Neural cell (in vitro differentiated cells): Measurements from ENCODE around the gene PDLIM1. TPM values are rescaled to one million over a fixed set of nuclear protein-coding genes. Genes with fewer than 3 reads are reported as not detected.

ENCODE experiments used
- H2AFZ ChIP-seq: fragments of 200-600, 300-800 bp; sonication (generic), shearing (Covaris generic); 2 replicates; pipeline ENCODE4 v1.6.0; 2014; ENCODE audit warnings: low read depth, mild to moderate bottlenecking, antibody characterized with exemption, low read length, moderate library complexity
- H3F3A ChIP-seq: fragments of 200-600 bp; shearing (Covaris generic); 2 replicates; pipeline ENCODE4 v1.6.1; 2016; ENCODE audit warnings: mild to moderate bottlenecking, moderate library complexity, mixed read lengths, antibody characterized with exemption, low read length; ENCODE audit not compliant: insufficient read depth, poor library complexity, severe bottlenecking
- H3K27ac ChIP-seq: fragments of 200-600, 300-800 bp; sonication (generic), shearing (Covaris generic); 2 replicates; pipeline ENCODE4 v1.5.1; 2014; ENCODE audit warnings: mild to moderate bottlenecking, low read length, moderate library complexity
- H3K27me3 ChIP-seq: fragments of 300-800, 200-600 bp; sonication (generic), shearing (Covaris generic); 2 replicates; pipeline ENCODE4 v1.6.0; 2014; ENCODE audit warnings: mild to moderate bottlenecking, low read depth, low read length, moderate library complexity; ENCODE audit not compliant: insufficient read depth
- H3K36me3 ChIP-seq: fragments of 300-800, 200-600 bp; sonication (generic), shearing (Covaris generic); 2 replicates; pipeline ENCODE4 v1.5.1; 2014; ENCODE audit warnings: mild to moderate bottlenecking, antibody characterized with exemption, low read length, moderate library complexity; ENCODE audit not compliant: insufficient read depth
- H3K4me2 ChIP-seq: fragments of 300-800, 200-600 bp; sonication (generic), shearing (Covaris generic); 2 replicates; pipeline ENCODE4 v1.6.0; 2014; ENCODE audit warnings: mild to moderate bottlenecking, low read length
- H3K4me3 ChIP-seq: fragments of 300-800, 200-600 bp; sonication (generic), shearing (Covaris generic); 2 replicates; pipeline ENCODE4 v1.5.1; 2014; ENCODE audit warnings: mild to moderate bottlenecking, low read length, moderate library complexity
- H3K79me2 ChIP-seq: fragments of 200-600 bp; shearing (Covaris generic); replicated peaks from 2 replicates; pipeline ENCODE4 v1.6.0; 2014; ENCODE audit warnings: mild to moderate bottlenecking, low read length, moderate library complexity; ENCODE audit not compliant: insufficient read depth
- H3K9ac ChIP-seq: fragments of 300-800, 200-600 bp; sonication (generic), shearing (Covaris generic); 2 replicates; pipeline ENCODE4 v1.6.1; 2016; ENCODE audit warnings: mild to moderate bottlenecking, low read length, mixed read lengths
- H3K9me2 ChIP-seq: fragments of 200-600 bp; shearing (Covaris generic); 2 replicates; pipeline ENCODE4 v1.6.1; 2016; ENCODE audit warnings: mild to moderate bottlenecking, low read length, mixed read lengths; ENCODE audit not compliant: insufficient read depth
- H3K9me3 ChIP-seq: fragments of 200-600, 300-800 bp; sonication (generic), shearing (Covaris generic); 2 replicates; pipeline ENCODE4 v1.6.1; 2016; ENCODE audit warnings: mild to moderate bottlenecking, mixed run types, low read length, moderate library complexity, mixed read lengths
- H4K20me1 ChIP-seq: fragments of 200-600 bp; shearing (Covaris generic); 2 replicates; pipeline ENCODE4 v1.6.1; 2016; ENCODE audit warnings: mild to moderate bottlenecking, mixed run types; ENCODE audit not compliant: insufficient read depth
- EP300 ChIP-seq: fragments of 450-650 bp; conservative IDR thresholded peaks from 2 replicates; pipeline ENCODE4 v1.6.1; 2014; ENCODE audit warnings: antibody characterized with exemption, mild to moderate bottlenecking, moderate library complexity; ENCODE audit not compliant: poor library complexity, severe bottlenecking
- EZH2 ChIP-seq: fragments of 200-600, 300-800 bp; shearing (Covaris generic), sonication (generic); IDR thresholded peaks from 2 replicates; pipeline ENCODE4 v1.6.1; 2014; ENCODE audit warnings: antibody characterized with exemption, low read length, borderline replicate concordance, mild to moderate bottlenecking; ENCODE audit not compliant: insufficient read depth, poor library complexity, severe bottlenecking
- MXI1 ChIP-seq: fragments of 450-650 bp; conservative IDR thresholded peaks from 2 replicates; pipeline ENCODE4 v1.6.1; 2014; ENCODE audit warnings: antibody characterized with exemption, mild to moderate bottlenecking; ENCODE audit not compliant: poor library complexity, severe bottlenecking
- POLR2AphosphoS5 ChIP-seq: IDR thresholded peaks from 2 replicates; pipeline ENCODE4 v1.6.1; 2012
- RAD21 ChIP-seq: fragments of 450-650 bp; conservative IDR thresholded peaks from 2 replicates; pipeline ENCODE4 v1.6.1; 2014; ENCODE audit warnings: antibody characterized with exemption, mild to moderate bottlenecking, moderate library complexity
- REST ChIP-seq: IDR thresholded peaks from 2 replicates; pipeline ENCODE4 v1.6.1; 2012; ENCODE audit warnings: borderline replicate concordance
- SMC3 ChIP-seq: fragments of 450-650 bp; conservative IDR thresholded peaks from 2 replicates; pipeline ENCODE4 v1.6.1; 2014; ENCODE audit warnings: antibody characterized with exemption, mild to moderate bottlenecking, moderate library complexity; ENCODE audit not compliant: poor library complexity
- TAF1 ChIP-seq: IDR thresholded peaks from 2 replicates; pipeline ENCODE4 v1.6.1; 2012; ENCODE audit warnings: low read depth
- polyA plus RNA-seq: library from polyadenylated mRNA; depleted of rRNA; stranded (reverse); fragments of >200 nt; gene quantifications from 2 replicates; pipeline ENCODE4 v1.2.3, GENCODE V29; 2014
- TF ChIP-seq, protein P1 (sequence below): fragments of 450-650 bp; IDR thresholded peaks from 2 replicates; pipeline ENCODE4 v1.5.1; 2014; ENCODE audit warnings: antibody characterized with exemption, mild to moderate bottlenecking, moderate library complexity; ENCODE audit not compliant: poor library complexity, severe bottlenecking

PDLIM1 gene
- polyA plus RNA-seq, 1 donor from 2014 or later = 1.0 TPM

DNA sequence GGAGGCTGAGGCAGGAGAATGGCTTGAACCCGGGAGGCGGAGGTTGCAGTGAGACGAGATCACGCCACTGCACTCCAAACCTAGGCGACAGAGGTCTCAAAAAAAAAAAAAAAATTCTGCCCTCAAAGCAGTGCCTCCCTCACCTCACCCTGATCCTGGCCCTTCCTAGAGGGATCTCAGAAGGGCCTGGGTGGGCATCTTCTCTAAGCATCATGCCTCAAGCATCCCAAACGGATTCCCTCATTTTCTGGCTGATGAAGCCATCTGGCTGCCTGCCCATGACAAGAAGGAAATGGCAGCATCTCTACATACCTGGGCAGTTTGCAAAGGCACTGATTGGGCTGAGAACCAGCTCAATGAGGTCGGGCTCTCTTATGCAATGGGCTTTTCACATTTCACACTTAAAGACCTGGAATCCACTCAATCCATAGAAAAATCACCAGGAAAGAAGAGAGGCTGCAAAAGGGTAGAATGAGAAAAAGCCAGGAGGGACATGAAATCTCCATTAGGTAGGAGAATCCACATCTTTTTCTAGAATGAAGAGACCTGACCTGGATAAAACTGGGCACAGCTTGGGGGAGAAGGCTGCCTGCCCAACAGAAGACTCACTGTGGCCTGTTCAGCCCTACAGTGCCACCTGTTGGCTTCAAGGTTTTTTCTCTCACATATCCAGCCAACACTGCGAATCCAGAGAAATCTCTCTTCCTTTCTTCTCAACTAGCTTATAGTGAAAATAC lies 48.1 kb downstream of the PDLIM1 start:
- Histone ChIP-seq H3K9me2 (no peaks in the 10 kb centered on the region), H3K4me3 (no peak overlapping the region), H3K9ac (no peak overlapping the region), H3K79me2 (no peaks in the 10 kb centered on the region), H3K9me3 (no peaks in the 10 kb centered on the region), H3K36me3 (no peaks in the 10 kb centered on the region), H3K27me3 (no peaks in the 10 kb centered on the region), H2AFZ (no peak overlapping the region), H3K27ac (no peak overlapping the region), H3F3A (no peaks in the 10 kb centered on the region), H4K20me1 (no peaks in the 10 kb centered on the region), H3K4me2 (no peak overlapping the region)
- TF ChIP-seq, protein P1, sequence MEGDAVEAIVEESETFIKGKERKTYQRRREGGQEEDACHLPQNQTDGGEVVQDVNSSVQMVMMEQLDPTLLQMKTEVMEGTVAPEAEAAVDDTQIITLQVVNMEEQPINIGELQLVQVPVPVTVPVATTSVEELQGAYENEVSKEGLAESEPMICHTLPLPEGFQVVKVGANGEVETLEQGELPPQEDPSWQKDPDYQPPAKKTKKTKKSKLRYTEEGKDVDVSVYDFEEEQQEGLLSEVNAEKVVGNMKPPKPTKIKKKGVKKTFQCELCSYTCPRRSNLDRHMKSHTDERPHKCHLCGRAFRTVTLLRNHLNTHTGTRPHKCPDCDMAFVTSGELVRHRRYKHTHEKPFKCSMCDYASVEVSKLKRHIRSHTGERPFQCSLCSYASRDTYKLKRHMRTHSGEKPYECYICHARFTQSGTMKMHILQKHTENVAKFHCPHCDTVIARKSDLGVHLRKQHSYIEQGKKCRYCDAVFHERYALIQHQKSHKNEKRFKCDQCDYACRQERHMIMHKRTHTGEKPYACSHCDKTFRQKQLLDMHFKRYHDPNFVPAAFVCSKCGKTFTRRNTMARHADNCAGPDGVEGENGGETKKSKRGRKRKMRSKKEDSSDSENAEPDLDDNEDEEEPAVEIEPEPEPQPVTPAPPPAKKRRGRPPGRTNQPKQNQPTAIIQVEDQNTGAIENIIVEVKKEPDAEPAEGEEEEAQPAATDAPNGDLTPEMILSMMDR = peak; percentile 52
- TF ChIP-seq SMC3 (peak; percentile 47), POLR2AphosphoS5 (no peak), RAD21 (peak; percentile 62)

DNA sequence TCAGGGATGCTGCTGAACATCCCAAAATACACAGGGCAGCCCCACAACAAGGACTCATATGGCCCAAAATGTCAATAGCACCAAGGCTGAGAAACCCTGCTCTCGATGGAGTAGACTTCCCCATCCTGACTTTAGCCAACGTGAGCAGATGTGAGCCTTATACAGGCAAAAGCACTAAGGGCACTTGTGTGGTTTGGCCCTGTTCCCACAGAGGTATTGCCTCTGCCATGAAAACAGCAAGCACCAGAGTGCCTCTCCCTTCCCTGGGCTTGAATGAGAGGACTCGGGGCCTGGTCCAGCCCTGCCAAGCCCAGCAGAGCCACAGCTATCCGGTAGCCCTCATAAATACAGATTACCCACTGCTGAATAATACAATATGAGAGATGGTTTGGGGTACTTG lies 49.3 kb downstream of the PDLIM1 start:
- Histone ChIP-seq H3K9me3 (no peaks in the 10 kb centered on the region), H3K4me2 (no peak overlapping the region), H3K4me3 (no peak overlapping the region), H3K36me3 (no peaks in the 10 kb centered on the region), H4K20me1 (no peaks in the 10 kb centered on the region), H3K27me3 (no peaks in the 10 kb centered on the region), H3K9ac (no peak overlapping the region), H3K27ac (no peak overlapping the region), H3K9me2 (no peaks in the 10 kb centered on the region), H3K79me2 (no peaks in the 10 kb centered on the region), H3F3A (no peaks in the 10 kb centered on the region), H2AFZ (no peak overlapping the region)
- TF ChIP-seq EZH2 = no peak
- no peak for TF ChIP-seq EP300
- no peak for TF ChIP-seq POLR2AphosphoS5

DNA sequence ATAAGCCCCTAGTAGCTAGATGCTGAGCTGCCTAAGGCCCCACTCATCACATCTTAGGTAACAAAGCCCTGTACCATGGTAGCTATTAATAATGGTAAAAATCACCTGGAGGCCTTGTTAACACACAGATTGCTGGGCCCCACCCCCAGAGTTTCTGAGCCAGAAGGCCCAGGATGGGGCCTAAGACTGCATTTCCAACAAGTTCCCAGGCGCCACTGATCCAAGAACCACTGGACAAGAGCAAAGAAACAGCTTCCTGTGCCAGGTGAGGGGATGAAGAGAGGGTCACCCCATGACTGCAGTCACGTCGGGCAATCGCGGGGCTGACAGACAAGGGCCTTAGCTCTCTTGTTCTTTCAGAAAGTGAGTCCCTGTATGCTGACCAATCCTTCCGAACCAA lies 50.0 kb downstream of the PDLIM1 start:
- H3K27me3 ChIP-seq = no peaks in the 10 kb centered on the region

More for the DNA sequence above, 50.0 kb downstream of the PDLIM1 start:
- Histone ChIP-seq H4K20me1 (no peaks in the 10 kb centered on the region), H2AFZ (no peak overlapping the region), H3K9ac (no peak overlapping the region), H3K9me2 (no peaks in the 10 kb centered on the region), H3K27ac (no peak overlapping the region), H3K9me3 (no peaks in the 10 kb centered on the region), H3K36me3 (no peaks in the 10 kb centered on the region), H3K79me2 (no peaks in the 10 kb centered on the region), H3K4me2 (no peak overlapping the region), H3K4me3 (no peak overlapping the region), H3F3A (no peaks in the 10 kb centered on the region)
- TF ChIP-seq TAF1 (no peak), EZH2 (no peak), MXI1 (no peak), EP300 (no peak), REST (no peak), RAD21 (no peak), SMC3 (no peak), POLR2AphosphoS5 (no peak)
- TF ChIP-seq, protein P1 = no peak
